Fibroblast of the aortic adventitia (primary cell): ENCODE data around the gene HNRNPA0. TPM values are rescaled to one million over a fixed set of nuclear protein-coding genes. Genes with fewer than 3 reads are reported as not detected.

Experiments
- DNase-seq: peaks from one replicate; pipeline ENCODE4 v3.0.0-alpha.2; 2010; ENCODE audit warnings: low read depth
- H3K4me3 ChIP-seq: 2 replicates; pipeline ENCODE4 v1.5.1; 2011; ENCODE audit warnings: low read depth, mild to moderate bottlenecking, control low read depth, low read length, moderate library complexity
- total RNA-seq: library from RNA; depleted of rRNA; stranded (reverse); fragments of >200 nt; gene quantifications from 2 replicates; pipeline ENCODE4 v1.2.3, GENCODE V29; 2012; ENCODE audit warnings: low replicate concordance
- TF ChIP-seq, protein P1 (sequence below): IDR thresholded peaks from 2 replicates; pipeline ENCODE4 v1.5.1; 2011; ENCODE audit warnings: mild to moderate bottlenecking, low read length, control low read depth, inconsistent platforms; ENCODE audit not compliant: insufficient read depth

HNRNPA0 gene
- total RNA-seq, 1 donor: 20.0 TPM

DNA sequence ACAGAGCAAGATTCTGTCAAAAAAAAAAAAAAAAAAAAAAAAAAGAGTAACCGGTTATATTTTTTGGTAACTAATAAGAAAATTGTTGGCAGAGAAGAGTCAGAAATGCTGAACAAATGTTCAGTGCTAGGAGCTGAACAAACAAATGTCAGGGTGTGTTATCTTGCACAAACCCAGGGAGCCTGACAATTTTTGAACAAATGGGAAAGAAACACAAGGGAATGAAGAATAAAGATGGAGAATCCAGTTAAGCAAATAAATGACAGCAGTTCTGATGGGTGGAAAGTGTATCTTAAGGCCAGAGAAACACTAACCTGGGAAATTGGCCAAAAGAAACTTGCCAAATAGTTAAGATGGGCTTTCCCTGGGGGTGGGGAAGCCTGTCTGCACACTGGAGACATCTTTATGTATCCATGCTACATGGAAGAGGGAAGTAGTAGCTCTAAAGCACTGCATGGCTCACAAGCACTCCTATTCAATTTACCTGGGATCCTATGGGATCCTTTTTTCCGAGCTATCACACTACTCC lies 42.0 kb downstream of the HNRNPA0 start:
- TF ChIP-seq, protein P1, sequence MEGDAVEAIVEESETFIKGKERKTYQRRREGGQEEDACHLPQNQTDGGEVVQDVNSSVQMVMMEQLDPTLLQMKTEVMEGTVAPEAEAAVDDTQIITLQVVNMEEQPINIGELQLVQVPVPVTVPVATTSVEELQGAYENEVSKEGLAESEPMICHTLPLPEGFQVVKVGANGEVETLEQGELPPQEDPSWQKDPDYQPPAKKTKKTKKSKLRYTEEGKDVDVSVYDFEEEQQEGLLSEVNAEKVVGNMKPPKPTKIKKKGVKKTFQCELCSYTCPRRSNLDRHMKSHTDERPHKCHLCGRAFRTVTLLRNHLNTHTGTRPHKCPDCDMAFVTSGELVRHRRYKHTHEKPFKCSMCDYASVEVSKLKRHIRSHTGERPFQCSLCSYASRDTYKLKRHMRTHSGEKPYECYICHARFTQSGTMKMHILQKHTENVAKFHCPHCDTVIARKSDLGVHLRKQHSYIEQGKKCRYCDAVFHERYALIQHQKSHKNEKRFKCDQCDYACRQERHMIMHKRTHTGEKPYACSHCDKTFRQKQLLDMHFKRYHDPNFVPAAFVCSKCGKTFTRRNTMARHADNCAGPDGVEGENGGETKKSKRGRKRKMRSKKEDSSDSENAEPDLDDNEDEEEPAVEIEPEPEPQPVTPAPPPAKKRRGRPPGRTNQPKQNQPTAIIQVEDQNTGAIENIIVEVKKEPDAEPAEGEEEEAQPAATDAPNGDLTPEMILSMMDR: no peak
- no peak for DNase-seq
- H3K4me3 ChIP-seq: no peak overlapping the region

DNA sequence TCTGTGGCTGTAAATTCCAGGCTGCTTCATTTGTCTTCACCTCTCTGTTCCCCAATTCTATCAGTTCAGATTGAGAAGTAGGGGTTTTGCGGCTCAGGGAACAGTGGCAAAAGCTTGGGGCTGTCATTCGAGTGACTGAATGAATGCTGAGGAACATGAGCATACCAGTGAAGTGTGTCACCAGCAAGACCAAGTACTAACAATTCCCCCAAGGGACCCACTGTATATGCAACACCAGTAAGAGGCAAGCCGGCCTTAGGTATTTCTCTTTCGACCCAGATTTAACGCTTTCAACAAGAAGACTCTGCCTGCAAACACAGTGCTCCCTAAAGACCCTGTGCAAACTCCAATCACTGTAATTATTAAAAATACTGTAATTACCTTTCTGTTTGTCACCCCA lies 44.1 kb downstream of the HNRNPA0 start:
- H3K4me3 ChIP-seq: no peak overlapping the region
- TF ChIP-seq, protein P1: no peak
- DNase-seq: no peak

DNA sequence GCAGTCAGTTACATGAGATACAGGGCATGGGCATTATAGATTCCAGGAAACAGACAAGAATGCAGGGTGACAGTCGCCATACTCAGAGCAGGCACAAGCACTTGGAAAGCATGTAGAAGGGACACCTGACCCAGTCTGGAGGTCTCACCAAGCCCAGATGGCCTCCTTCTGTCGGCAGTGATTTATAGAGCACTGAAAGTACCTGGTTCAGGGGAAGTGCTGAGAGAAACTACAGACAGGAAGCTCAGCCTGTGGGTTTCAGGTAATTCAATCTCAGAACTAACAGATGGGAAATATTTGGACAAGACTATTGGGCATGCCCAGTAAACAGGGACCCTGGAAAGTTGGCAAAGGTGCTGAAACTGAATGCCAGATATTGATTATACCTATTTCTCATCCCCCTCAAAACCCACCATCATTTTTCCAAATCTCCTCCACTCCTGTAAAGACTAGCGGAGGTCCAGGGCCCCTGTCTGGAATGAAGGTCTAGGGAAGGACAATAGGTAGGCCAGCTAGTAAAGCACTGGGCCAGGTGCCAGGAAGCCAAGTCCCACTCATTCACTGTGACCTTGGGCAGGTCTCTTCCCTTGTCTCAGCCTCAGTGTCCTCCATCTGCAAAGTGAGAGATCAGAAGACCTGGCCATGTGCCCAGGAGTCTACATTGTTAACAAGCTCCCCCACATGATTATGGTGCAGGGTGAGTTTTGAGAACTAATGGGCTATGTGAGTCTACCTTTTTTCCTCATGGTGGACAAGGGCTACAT lies 45.2 kb downstream of the HNRNPA0 start:
- TF ChIP-seq, protein P1: no peak

DNA sequence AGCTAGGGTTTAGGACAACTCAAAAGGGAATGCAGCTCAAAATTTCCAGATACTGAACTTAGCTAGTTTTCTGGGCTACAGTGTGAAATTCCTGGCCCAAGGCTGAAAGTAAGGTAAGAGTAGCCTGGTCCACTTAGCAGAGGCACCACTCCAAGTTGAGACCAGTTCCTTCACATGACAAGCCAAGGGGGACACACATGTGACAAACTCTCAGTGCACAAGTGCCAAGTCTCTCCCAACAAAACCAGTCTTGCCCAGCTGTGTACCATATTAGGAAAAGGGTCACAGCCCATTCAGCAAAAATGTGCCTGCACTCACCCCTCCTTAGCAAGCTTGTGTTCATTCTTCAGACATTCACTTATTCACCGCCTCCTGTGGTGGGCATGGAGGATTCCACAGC lies 46.1 kb downstream of the HNRNPA0 start:
- TF ChIP-seq, protein P1: no peak
- no peak for DNase-seq
- no peak overlapping the region for H3K4me3 ChIP-seq

More for the DNA sequence above, 45.2 kb downstream of the HNRNPA0 start:
- DNase-seq: no peak
- H3K4me3 ChIP-seq: no peak overlapping the region

DNA sequence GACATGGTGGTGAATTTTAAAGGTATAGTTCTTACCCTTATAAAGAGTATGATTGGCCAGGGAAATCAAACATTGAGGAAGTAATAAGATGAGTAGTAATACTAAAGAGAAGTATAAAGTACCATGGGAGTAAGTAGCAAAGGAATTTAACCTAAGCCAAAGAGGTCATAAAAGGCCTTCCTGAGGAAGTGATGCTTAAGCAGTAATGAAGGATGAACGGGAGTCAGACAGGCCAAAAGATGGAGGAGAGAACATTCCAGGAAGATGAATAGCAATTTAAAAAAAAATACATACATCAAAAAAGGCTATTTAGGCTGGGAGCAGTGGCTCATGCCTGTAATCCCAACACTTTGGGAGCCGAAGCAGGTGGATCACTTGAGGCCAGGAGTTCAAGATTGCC lies 47.3 kb downstream of the HNRNPA0 start:
- no peak overlapping the region for H3K4me3 ChIP-seq
- TF ChIP-seq, protein P1: no peak
- DNase-seq: no peak

DNA sequence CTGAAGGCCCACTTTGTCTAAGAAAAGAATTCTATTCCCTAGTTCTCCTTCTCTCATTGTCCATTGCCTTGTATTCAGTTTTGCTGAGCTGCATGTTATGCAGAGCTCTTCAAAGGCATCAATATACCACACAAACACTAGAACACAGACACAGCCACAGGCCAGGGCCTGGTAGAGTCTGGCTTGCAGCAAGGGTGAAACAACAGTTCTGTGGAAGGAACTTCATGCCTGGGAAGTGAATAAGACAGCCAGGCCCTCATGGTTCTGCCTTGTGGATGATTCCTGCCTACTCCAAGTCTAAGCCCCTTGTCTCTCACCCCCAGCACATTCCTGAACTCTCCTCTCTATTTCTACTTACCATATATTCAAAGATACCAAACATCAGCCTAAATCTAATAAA lies 49.1 kb downstream of the HNRNPA0 start:
- no peak for DNase-seq
- H3K4me3 ChIP-seq: no peak overlapping the region
- TF ChIP-seq, protein P1: no peak
